Measurements from ENCODE around the gene DTNA.

DNA sequence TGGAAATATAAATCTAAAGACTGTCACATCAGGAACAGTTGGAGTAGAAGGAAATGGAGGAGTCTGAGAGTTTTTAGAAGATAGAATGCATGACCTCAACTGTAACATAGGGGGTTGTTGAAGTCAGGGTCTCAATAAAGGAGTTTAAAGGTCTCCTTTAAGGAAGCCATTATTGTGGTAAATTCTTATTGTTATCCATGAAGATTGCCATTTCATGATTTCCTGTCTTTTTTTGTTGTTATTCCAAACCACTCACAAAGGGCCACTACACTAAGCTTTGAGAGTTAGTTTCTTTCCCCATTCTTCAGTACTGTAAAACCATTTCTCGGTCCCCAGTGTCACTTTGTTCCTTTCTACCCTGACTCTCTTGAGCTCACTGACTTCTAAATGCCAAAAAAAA is 134.0 kb downstream of the DTNA start:
- TF ChIP-seq, protein P1, sequence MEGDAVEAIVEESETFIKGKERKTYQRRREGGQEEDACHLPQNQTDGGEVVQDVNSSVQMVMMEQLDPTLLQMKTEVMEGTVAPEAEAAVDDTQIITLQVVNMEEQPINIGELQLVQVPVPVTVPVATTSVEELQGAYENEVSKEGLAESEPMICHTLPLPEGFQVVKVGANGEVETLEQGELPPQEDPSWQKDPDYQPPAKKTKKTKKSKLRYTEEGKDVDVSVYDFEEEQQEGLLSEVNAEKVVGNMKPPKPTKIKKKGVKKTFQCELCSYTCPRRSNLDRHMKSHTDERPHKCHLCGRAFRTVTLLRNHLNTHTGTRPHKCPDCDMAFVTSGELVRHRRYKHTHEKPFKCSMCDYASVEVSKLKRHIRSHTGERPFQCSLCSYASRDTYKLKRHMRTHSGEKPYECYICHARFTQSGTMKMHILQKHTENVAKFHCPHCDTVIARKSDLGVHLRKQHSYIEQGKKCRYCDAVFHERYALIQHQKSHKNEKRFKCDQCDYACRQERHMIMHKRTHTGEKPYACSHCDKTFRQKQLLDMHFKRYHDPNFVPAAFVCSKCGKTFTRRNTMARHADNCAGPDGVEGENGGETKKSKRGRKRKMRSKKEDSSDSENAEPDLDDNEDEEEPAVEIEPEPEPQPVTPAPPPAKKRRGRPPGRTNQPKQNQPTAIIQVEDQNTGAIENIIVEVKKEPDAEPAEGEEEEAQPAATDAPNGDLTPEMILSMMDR (IDR thresholded peaks at IDR 0.05): no peak
- no peak for TF ChIP-seq POLR2A (IDR thresholded peaks at IDR 0.05)

Data from vagina (tissue), 2 donors.